Lung (tissue), 12 donors: Measurements from ENCODE around the gene RIN3. TPM values are rescaled to one million over a fixed set of nuclear protein-coding genes. Genes with fewer than 3 reads are reported as not detected.

Source experiments
- ATAC-seq: fragments of 200-7000 bp; cut with Tn5 transposase; one replicate; pipeline ENCODE4 v1.9.1; 2020; ENCODE audit warnings: moderate number of reproducible peaks; ENCODE audit not compliant: insufficient read depth, low FRiP score
- DNase-seq, 3 donors: peaks; one replicate each; pipeline ENCODE4 v3.0.0-alpha.2; 2013 to 2017
- H3K27ac ChIP-seq, 2 donors: one replicate each; pipeline ENCODE4 v1.5.1; 2013; ENCODE audit warnings: mild to moderate bottlenecking in 2 of 2, moderate library complexity in 2 of 2, control low read depth in 1 of 2, inconsistent platforms in 1 of 2, low read depth in 1 of 2, low read length in 1 of 2
- H3K27me3 ChIP-seq, 3 donors: one replicate each; pipeline ENCODE4 v1.5.1; 2013; ENCODE audit warnings: low read length in 2 of 3; ENCODE audit not compliant: control insufficient read depth in 3 of 3, insufficient read depth in 3 of 3
- H3K36me3 ChIP-seq, 4 donors: one replicate each; pipeline ENCODE4 v1.5.1; 2013; ENCODE audit warnings: low read length in 4 of 4, mild to moderate bottlenecking in 1 of 4, moderate library complexity in 1 of 4; ENCODE audit not compliant: control insufficient read depth in 4 of 4, insufficient read depth in 4 of 4
- H3K4me1 ChIP-seq, 5 donors: one replicate each; pipeline ENCODE4 v1.5.1; 2013; ENCODE audit warnings: low read length in 5 of 5, mild to moderate bottlenecking in 2 of 5, moderate library complexity in 1 of 5; ENCODE audit not compliant: control insufficient read depth in 5 of 5, insufficient read depth in 5 of 5
- H3K4me3 ChIP-seq: one replicate; pipeline ENCODE4 v1.5.1; 2013; ENCODE audit warnings: mild to moderate bottlenecking, control low read depth, moderate library complexity
- H3K9ac ChIP-seq, 2 donors: one replicate each; pipeline ENCODE4 v1.5.1; 2013; ENCODE audit warnings: low read length in 2 of 2, control low read depth in 1 of 2; ENCODE audit not compliant: insufficient read depth in 1 of 2
- H3K9me3 ChIP-seq, 4 donors: one replicate each; pipeline ENCODE4 v1.5.1; 2013; ENCODE audit warnings: low read length in 3 of 4, mild to moderate bottlenecking in 1 of 4, moderate library complexity in 1 of 4; ENCODE audit not compliant: control insufficient read depth in 4 of 4, insufficient read depth in 3 of 4
- WGBS, 2 donors: extraction: QIAGEN DNeasy Blood & Tissue Kit; methylation state at CpG; one replicate each; pipeline ENCODE4 v1.1.7; 2013; 5-methylcytosine and 5-hydroxymethylcytosine counted together
- polyA plus RNA-seq, 2 donors: library from polyadenylated mRNA; stranded (reverse); fragments of 200-250 nt; gene quantifications; one replicate each; pipeline ENCODE4 v1.2.1, GENCODE V29; 2013
- total RNA-seq, 2 donors: library from RNA; depleted of rRNA in 1 of 2; stranded (reverse); fragments of >200 nt in 1 of 2; gene quantifications; one replicate each; pipeline ENCODE4 v1.2.1, GENCODE V29; 2014 to 2021
- TF ChIP-seq, protein P1 (sequence below): IDR thresholded peaks from 2 replicates; pipeline ENCODE4 v1.5.1; 2012; ENCODE audit warnings: mild to moderate bottlenecking; ENCODE audit errors: control extremely low read depth, extremely low read depth
- donor health status: control.
- donor health status: control.
- donor health status: Bipolar disorder and iron deficiency.
- donor health status: healthy.
- donor health status: DM: yes; HTN: yes; CAD: no.

Gene RIN3
- total and polyA plus RNA-seq, 4 donors, result 19.3 to 55.5 (median 40.2) TPM

DNA sequence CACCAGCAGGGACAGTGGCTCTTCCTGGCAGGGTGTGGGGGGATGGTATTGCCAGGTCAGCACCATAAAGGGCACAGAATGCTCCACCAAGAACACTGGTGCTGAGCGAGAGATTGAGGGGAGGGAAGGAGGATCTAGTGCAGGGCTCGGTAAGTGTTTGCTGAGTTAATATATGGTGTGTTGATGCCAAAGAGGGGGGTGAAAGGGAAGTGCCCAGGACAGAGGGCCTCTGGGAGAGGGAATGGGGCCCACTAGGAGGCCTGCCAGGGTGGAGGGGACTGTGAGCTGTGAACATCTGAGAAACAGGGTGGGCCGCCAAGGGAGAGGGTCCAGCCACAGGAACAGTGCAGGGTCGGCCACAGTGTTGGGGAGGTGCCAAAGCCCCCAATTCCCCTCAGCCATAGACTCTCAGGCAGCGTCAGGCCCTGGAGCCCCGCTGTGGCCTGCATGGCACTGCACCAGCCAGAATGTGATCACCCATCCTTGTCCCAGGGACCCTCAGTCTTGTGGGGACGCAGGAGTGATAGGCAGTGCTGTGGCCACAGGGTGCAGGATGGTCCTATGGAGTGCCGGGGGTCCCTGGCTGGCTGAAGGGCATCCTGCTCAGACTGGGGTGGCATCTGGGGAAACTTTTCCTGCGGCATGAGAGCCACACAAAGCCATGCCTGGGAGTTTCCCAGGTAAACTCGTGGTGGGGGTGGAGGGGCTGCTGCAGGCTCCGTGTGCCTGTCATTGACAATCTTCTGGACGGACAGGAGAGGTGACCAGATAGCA lies 11.9 kb downstream of the RIN3 start:
- peaks cover 0 to 34% (median 16%) of the 10 kb centered on the region in 5 donors for H3K4me1 ChIP-seq
- no peak overlapping the region for H3K4me3 ChIP-seq
- ATAC-seq (peak; percentile 29), DNase-seq (peak; percentile 43 to 71 (median 52))
- H3K27ac ChIP-seq, result no peak overlapping the region
- WGBS, 2 donors, result 74 to 79% methylated on average over 12 of the region's 12 CpGs
- no peaks in the 10 kb centered on the region for H3K9me3 ChIP-seq
- H3K9ac ChIP-seq, result no peak overlapping the region
- H3K36me3 ChIP-seq, result no peaks in the 10 kb centered on the region
- H3K27me3 ChIP-seq, result no peaks in the 10 kb centered on the region
- TF ChIP-seq, protein P1, sequence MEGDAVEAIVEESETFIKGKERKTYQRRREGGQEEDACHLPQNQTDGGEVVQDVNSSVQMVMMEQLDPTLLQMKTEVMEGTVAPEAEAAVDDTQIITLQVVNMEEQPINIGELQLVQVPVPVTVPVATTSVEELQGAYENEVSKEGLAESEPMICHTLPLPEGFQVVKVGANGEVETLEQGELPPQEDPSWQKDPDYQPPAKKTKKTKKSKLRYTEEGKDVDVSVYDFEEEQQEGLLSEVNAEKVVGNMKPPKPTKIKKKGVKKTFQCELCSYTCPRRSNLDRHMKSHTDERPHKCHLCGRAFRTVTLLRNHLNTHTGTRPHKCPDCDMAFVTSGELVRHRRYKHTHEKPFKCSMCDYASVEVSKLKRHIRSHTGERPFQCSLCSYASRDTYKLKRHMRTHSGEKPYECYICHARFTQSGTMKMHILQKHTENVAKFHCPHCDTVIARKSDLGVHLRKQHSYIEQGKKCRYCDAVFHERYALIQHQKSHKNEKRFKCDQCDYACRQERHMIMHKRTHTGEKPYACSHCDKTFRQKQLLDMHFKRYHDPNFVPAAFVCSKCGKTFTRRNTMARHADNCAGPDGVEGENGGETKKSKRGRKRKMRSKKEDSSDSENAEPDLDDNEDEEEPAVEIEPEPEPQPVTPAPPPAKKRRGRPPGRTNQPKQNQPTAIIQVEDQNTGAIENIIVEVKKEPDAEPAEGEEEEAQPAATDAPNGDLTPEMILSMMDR, result no peak

DNA sequence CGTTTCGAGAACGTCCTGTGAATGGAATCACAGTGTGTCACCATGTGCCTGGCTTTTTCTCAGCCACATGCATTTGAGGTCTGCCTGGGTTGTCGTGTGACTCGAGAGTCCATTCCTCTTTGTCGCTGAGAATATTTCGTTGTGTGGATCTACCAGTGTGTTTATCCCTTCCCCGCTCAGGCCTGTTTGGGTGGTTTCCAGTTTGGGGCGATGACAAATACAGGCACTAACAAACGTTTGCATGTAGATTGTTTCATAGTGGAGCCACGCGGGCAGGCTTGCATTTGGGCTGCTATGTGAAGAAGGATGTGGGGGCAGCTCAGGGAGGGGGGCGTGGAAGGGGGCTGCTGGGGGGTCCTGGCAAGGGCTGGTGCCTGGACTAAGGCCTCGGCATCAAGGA lies 14.1 kb downstream of the RIN3 start:
- TF ChIP-seq, protein P1, result no peak
- 81 to 87% methylated on average over 14 of the region's 14 CpGs for WGBS, 2 donors
- no peaks in the 10 kb centered on the region for H3K36me3 ChIP-seq
- no peak overlapping the region for H3K27ac ChIP-seq
- H3K9ac ChIP-seq, result no peak overlapping the region
- DNase-seq (peak; percentile 66 to 85 (median 72)), ATAC-seq (no peak)
- H3K4me1 ChIP-seq, result peaks cover 0 to 40% (median 16%) of the 10 kb centered on the region in 5 donors
- H3K4me3 ChIP-seq, result no peak overlapping the region
- H3K27me3 ChIP-seq, result no peaks in the 10 kb centered on the region
- H3K9me3 ChIP-seq, result no peaks in the 10 kb centered on the region

DNA sequence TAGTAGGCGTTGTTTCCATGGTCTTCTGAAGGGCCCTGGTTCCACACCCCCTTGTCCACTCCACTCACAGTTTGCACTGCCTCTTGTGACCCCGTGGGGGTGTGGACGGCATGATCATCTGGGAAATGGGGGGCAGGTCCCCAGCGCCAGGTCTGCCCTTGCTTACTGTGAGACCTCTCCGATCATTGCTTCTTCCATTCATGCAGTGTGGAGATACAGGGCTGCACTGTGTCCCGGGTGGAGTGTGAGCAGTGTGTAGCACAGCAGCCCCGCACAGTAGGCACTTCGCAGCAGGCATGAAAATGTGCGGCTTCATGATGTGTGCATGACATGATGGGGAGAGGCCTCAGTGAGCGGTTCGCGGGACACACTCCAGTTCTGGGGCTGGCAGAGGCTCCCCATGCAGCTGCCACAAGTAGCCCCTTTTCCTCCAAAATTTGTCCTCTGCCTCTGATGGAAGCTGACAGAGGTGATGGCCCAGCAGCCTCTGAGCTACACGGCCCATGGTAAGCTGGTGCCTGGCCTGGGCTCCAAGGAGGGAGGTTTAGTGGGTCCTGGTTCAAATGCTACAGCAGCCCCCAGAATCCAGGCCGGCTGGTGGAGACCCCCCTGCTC lies 15.0 kb downstream of the RIN3 start:
- H3K27ac ChIP-seq, result no peak overlapping the region
- H3K4me1 ChIP-seq, result peaks cover 0 to 37% (median 16%) of the 10 kb centered on the region in 5 donors
- WGBS, 2 donors, result 92 to 95% methylated on average over 14 of the region's 14 CpGs

More for the DNA sequence above, 15.0 kb downstream of the RIN3 start:
- no peak for ATAC-seq
- no peak for DNase-seq
- Histone ChIP-seq H3K27me3 (no peaks in the 10 kb centered on the region), H3K36me3 (no peaks in the 10 kb centered on the region), H3K9me3 (no peaks in the 10 kb centered on the region), H3K9ac (no peak overlapping the region), H3K4me3 (no peak overlapping the region)
- TF ChIP-seq, protein P1, result no peak
